SK-N-SH (cell line): ENCODE results near the gene MUC2.

Experiments
- EP300 ChIP-seq, 2 experiments: IDR thresholded peaks; 2 replicates each; pipeline versions ENCODE4 v1.4.0 to v1.6.1; 2012; ENCODE audit warnings: borderline replicate concordance in 1 of 2, low read depth in 1 of 2, low read length in 1 of 2
- GATA2 ChIP-seq: sonication (generic); formaldehyde crosslinking; IDR thresholded peaks from 2 replicates; pipeline ENCODE4 v1.5.0; 2020; ENCODE audit warnings: mild to moderate bottlenecking, missing genetic modification reagents
- JUND ChIP-seq: IDR thresholded peaks from 2 replicates; pipeline ENCODE4 v1.4.0; 2012
- RAD21 ChIP-seq: IDR thresholded peaks from 2 replicates; pipeline ENCODE4 v1.6.1; 2012; ENCODE audit warnings: mild to moderate bottlenecking, low read length
- YY1 ChIP-seq: IDR thresholded peaks from 2 replicates; pipeline ENCODE4 v1.4.0; 2012; ENCODE audit warnings: low read depth, mild to moderate bottlenecking
- TF ChIP-seq, protein P1 (sequence below): IDR thresholded peaks from 2 replicates; pipeline ENCODE4 v1.4.0; 2012; ENCODE audit warnings: low read depth
- TF ChIP-seq, protein P2 (sequence below): fragments of 150-350 bp; IDR thresholded peaks from 2 replicates; pipeline ENCODE4 v1.6.1; 2017; ENCODE audit warnings: antibody characterized with exemption, low read length, low read depth, borderline replicate concordance
- TF ChIP-seq, protein P3 (sequence below): fragments of 200-600 bp; sonication (generic); IDR thresholded peaks from 2 replicates; pipeline ENCODE4 v1.6.1; 2017; ENCODE audit warnings: antibody characterized with exemption, mild to moderate bottlenecking, moderate library complexity
- TF ChIP-seq, protein P4 (sequence below): IDR thresholded peaks from 2 replicates; pipeline ENCODE4 v1.6.1; 2012; ENCODE audit warnings: mild to moderate bottlenecking, low read depth, low read length, moderate library complexity
- TF ChIP-seq, protein P5 (sequence below): fragments of 150-350 bp; IDR thresholded peaks from 2 replicates; pipeline ENCODE4 v1.6.1; 2016; ENCODE audit warnings: mild to moderate bottlenecking, low read depth, low read length
- TF ChIP-seq, protein P6 (sequence below): IDR thresholded peaks from 2 replicates; pipeline ENCODE4 v1.4.0; 2012; ENCODE audit warnings: low read depth, borderline replicate concordance

DNA sequence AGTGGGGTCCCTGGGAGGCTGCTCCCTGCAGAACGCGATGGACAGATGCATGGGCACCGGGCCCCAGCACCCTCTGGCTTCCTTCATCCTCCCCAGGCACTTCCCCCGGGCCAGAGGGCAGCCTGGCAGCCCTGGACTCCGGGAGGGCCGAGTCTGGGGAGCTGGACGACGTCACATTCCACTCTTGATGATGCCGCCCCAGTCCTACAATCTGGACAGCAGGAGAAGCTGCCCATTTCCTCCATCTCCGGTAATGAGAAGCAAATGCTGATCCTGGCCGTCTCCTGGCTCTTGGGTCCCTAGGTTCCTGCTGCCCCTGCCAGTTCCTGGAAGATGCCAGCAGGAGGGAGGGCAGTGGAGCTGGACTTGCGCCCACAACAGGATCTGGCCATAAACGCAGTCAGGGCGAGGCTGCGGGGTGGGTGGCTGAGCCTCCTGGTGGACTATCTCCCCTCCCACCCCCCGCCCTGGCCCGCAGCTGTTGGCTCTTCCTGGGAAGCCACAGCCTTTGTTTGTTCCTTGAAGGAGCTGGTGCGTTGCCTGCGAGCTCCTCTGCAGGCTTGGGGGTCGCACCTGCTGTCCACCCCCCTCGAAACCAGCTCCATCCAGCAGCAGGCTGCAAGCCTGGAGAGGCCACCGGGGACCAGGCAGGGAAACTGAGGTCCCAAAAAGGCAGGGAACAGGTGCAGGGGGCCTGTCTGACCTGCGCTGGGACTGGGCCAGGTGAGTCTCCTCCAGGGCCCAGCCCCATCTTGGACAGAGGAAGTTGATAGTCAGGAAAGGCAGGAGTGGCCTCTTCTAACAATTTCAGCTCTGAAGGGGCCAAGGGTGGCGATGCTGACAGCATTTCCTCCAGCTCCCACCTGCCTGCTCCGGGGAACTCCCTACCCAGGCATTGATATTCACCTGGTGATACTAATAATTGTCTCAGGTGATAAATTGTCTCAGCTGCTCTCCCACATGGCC is 20.2 kb upstream of the MUC2 start:
- TF ChIP-seq, protein P1, sequence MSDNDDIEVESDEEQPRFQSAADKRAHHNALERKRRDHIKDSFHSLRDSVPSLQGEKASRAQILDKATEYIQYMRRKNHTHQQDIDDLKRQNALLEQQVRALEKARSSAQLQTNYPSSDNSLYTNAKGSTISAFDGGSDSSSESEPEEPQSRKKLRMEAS: no peak
- TF ChIP-seq JUND (no peak), YY1 (no peak), RAD21 (no peak), EP300 (IDR thresholded peaks at IDR 0.05; ENCODE audit: borderline replicate concordance in 1 of 2, low read depth in 1 of 2, low read length in 1 of 2) (no peak), GATA2 (CRISPR knock-in tag) (no peak)
- TF ChIP-seq, protein P2, sequence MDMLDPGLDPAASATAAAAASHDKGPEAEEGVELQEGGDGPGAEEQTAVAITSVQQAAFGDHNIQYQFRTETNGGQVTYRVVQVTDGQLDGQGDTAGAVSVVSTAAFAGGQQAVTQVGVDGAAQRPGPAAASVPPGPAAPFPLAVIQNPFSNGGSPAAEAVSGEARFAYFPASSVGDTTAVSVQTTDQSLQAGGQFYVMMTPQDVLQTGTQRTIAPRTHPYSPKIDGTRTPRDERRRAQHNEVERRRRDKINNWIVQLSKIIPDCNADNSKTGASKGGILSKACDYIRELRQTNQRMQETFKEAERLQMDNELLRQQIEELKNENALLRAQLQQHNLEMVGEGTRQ: no peak
- TF ChIP-seq, protein P3, sequence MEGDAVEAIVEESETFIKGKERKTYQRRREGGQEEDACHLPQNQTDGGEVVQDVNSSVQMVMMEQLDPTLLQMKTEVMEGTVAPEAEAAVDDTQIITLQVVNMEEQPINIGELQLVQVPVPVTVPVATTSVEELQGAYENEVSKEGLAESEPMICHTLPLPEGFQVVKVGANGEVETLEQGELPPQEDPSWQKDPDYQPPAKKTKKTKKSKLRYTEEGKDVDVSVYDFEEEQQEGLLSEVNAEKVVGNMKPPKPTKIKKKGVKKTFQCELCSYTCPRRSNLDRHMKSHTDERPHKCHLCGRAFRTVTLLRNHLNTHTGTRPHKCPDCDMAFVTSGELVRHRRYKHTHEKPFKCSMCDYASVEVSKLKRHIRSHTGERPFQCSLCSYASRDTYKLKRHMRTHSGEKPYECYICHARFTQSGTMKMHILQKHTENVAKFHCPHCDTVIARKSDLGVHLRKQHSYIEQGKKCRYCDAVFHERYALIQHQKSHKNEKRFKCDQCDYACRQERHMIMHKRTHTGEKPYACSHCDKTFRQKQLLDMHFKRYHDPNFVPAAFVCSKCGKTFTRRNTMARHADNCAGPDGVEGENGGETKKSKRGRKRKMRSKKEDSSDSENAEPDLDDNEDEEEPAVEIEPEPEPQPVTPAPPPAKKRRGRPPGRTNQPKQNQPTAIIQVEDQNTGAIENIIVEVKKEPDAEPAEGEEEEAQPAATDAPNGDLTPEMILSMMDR: no peak
- TF ChIP-seq, protein P4, sequence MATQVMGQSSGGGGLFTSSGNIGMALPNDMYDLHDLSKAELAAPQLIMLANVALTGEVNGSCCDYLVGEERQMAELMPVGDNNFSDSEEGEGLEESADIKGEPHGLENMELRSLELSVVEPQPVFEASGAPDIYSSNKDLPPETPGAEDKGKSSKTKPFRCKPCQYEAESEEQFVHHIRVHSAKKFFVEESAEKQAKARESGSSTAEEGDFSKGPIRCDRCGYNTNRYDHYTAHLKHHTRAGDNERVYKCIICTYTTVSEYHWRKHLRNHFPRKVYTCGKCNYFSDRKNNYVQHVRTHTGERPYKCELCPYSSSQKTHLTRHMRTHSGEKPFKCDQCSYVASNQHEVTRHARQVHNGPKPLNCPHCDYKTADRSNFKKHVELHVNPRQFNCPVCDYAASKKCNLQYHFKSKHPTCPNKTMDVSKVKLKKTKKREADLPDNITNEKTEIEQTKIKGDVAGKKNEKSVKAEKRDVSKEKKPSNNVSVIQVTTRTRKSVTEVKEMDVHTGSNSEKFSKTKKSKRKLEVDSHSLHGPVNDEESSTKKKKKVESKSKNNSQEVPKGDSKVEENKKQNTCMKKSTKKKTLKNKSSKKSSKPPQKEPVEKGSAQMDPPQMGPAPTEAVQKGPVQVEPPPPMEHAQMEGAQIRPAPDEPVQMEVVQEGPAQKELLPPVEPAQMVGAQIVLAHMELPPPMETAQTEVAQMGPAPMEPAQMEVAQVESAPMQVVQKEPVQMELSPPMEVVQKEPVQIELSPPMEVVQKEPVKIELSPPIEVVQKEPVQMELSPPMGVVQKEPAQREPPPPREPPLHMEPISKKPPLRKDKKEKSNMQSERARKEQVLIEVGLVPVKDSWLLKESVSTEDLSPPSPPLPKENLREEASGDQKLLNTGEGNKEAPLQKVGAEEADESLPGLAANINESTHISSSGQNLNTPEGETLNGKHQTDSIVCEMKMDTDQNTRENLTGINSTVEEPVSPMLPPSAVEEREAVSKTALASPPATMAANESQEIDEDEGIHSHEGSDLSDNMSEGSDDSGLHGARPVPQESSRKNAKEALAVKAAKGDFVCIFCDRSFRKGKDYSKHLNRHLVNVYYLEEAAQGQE: no peak
- TF ChIP-seq, protein P5, sequence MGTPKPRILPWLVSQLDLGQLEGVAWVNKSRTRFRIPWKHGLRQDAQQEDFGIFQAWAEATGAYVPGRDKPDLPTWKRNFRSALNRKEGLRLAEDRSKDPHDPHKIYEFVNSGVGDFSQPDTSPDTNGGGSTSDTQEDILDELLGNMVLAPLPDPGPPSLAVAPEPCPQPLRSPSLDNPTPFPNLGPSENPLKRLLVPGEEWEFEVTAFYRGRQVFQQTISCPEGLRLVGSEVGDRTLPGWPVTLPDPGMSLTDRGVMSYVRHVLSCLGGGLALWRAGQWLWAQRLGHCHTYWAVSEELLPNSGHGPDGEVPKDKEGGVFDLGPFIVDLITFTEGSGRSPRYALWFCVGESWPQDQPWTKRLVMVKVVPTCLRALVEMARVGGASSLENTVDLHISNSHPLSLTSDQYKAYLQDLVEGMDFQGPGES: no peak
- TF ChIP-seq, protein P6, sequence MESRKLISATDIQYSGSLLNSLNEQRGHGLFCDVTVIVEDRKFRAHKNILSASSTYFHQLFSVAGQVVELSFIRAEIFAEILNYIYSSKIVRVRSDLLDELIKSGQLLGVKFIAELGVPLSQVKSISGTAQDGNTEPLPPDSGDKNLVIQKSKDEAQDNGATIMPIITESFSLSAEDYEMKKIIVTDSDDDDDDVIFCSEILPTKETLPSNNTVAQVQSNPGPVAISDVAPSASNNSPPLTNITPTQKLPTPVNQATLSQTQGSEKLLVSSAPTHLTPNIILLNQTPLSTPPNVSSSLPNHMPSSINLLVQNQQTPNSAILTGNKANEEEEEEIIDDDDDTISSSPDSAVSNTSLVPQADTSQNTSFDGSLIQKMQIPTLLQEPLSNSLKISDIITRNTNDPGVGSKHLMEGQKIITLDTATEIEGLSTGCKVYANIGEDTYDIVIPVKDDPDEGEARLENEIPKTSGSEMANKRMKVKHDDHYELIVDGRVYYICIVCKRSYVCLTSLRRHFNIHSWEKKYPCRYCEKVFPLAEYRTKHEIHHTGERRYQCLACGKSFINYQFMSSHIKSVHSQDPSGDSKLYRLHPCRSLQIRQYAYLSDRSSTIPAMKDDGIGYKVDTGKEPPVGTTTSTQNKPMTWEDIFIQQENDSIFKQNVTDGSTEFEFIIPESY: no peak
